ENCODE data around the gene NANOG. TPM values are rescaled to one million over a fixed set of nuclear protein-coding genes. Genes with fewer than 3 reads are reported as not detected.
"Not testable (repeated sequence)": the region's sequence is repeated elsewhere in the genome, so short reads cannot be mapped to it uniquely, and the experiment has no call there.

NANOG gene
- total RNA-seq, 1 donor from 2014 or later, result not detected

GRCh38 chr12:7833831-7834230, 44.6 kb downstream of the NANOG start:
- DNase-seq (no peak), ATAC-seq (no peak)
- TF ChIP-seq CTCF (IDR thresholded peaks at IDR 0.05), result no peak
- Histone ChIP-seq H3K4me1 (no peaks in the 10 kb centered on the region), H3K9me3 (no peaks in the 10 kb centered on the region), H3K27ac (no peak overlapping the region), H3K36me3 (no peaks in the 10 kb centered on the region), H3K4me3 (no peak overlapping the region), H3K27me3 (ENCODE audit: low read depth) (no peaks in the 10 kb centered on the region)
- intact Hi-C loops (cut with DNase I), result no loop called here

GRCh38 chr12:7834701-7835100, 45.5 kb downstream of the NANOG start:
- Histone ChIP-seq H3K4me1 (no peaks in the 10 kb centered on the region), H3K27ac (no peak overlapping the region), H3K4me3 (no peak overlapping the region), H3K9me3 (no peaks in the 10 kb centered on the region), H3K36me3 (no peaks in the 10 kb centered on the region), H3K27me3 (ENCODE audit: low read depth) (no peaks in the 10 kb centered on the region)
- ATAC-seq (peak in 1 of 2 donors; percentile 33), DNase-seq (no peak)
- intact Hi-C loops (cut with DNase I), result no loop called here
- TF ChIP-seq CTCF (IDR thresholded peaks at IDR 0.05), result no peak

- no peak overlapping the region for H3K4me3 ChIP-seq
- TF ChIP-seq CTCF (IDR thresholded peaks at IDR 0.05), result no peak
- H3K9me3 ChIP-seq, result no peaks in the 10 kb centered on the region
- no peaks in the 10 kb centered on the region for H3K27me3 ChIP-seq (ENCODE audit: low read depth)
- no peak for ATAC-seq
- H3K36me3 ChIP-seq, result no peaks in the 10 kb centered on the region
- DNase-seq, result no peak
- H3K4me1 ChIP-seq, result no peaks in the 10 kb centered on the region
- no peak overlapping the region for H3K27ac ChIP-seq
- intact Hi-C loops (cut with DNase I), result no loop called here
Observed at GRCh38 chr12:7835116-7835515, 45.9 kb downstream of the NANOG start.

- H3K9me3 ChIP-seq, result no peaks in the 10 kb centered on the region
- H3K27me3 ChIP-seq (ENCODE audit: low read depth), result no peaks in the 10 kb centered on the region
- intact Hi-C loops (cut with DNase I), result no loop called here
- DNase-seq (no peak), ATAC-seq (no peak)
- no peak for TF ChIP-seq CTCF (IDR thresholded peaks at IDR 0.05)
- no peaks in the 10 kb centered on the region for H3K4me1 ChIP-seq
- no peak overlapping the region for H3K4me3 ChIP-seq
- H3K36me3 ChIP-seq, result no peaks in the 10 kb centered on the region
- no peak overlapping the region for H3K27ac ChIP-seq
Observed at GRCh38 chr12:7835766-7836165, 46.6 kb downstream of the NANOG start.

- H3K36me3 ChIP-seq, result no peaks in the 10 kb centered on the region
- no peak overlapping the region for H3K4me3 ChIP-seq
- no peaks in the 10 kb centered on the region for H3K9me3 ChIP-seq
- no peak for ATAC-seq
- intact Hi-C loops (cut with DNase I), result no loop called here
- DNase-seq, result peak; percentile 81
- no peaks in the 10 kb centered on the region for H3K27me3 ChIP-seq (ENCODE audit: low read depth)
- TF ChIP-seq CTCF (IDR thresholded peaks at IDR 0.05), result no peak
- H3K4me1 ChIP-seq, result no peaks in the 10 kb centered on the region
- no peak overlapping the region for H3K27ac ChIP-seq
Observed at GRCh38 chr12:7837366-7837765, 48.2 kb downstream of the NANOG start.

- not testable (repeated sequence) for DNase-seq, ATAC-seq
Observed at GRCh38 chr12:7839226-7839625, 50.0 kb downstream of the NANOG start.

GRCh38 chr12:7839848-7840247, 50.6 kb downstream of the NANOG start:
- intact Hi-C loops (cut with DNase I), result not testable (repeated sequence)

More at GRCh38 chr12:7839226-7839625, 50.0 kb downstream of the NANOG start:
- H3K27ac ChIP-seq; H3K9me3 ChIP-seq; intact Hi-C loops (cut with DNase I); H3K27me3 ChIP-seq (ENCODE audit: low read depth); H3K36me3 ChIP-seq; H3K4me1 ChIP-seq; H3K4me3 ChIP-seq: not testable (repeated sequence)

GRCh38 chr12:7842444-7842843, 53.2 kb downstream of the NANOG start:
- DNase-seq; H3K36me3 ChIP-seq; H3K9me3 ChIP-seq; H3K4me1 ChIP-seq; H3K27ac ChIP-seq; intact Hi-C loops (cut with DNase I); H3K4me3 ChIP-seq; ATAC-seq; H3K27me3 ChIP-seq (ENCODE audit: low read depth): not testable (repeated sequence)

More at GRCh38 chr12:7839848-7840247, 50.6 kb downstream of the NANOG start:
- not testable (repeated sequence) for H3K27ac ChIP-seq; H3K4me1 ChIP-seq; H3K36me3 ChIP-seq; ATAC-seq; H3K4me3 ChIP-seq; H3K27me3 ChIP-seq (ENCODE audit: low read depth); H3K9me3 ChIP-seq; DNase-seq

GRCh38 chr12:7843149-7843548, 53.9 kb downstream of the NANOG start:
- H3K36me3 ChIP-seq; H3K27ac ChIP-seq; H3K4me1 ChIP-seq; DNase-seq; H3K9me3 ChIP-seq; H3K4me3 ChIP-seq; intact Hi-C loops (cut with DNase I); H3K27me3 ChIP-seq (ENCODE audit: low read depth): not testable (repeated sequence)
- ATAC-seq, result peak in 1 of 2 donors; percentile 54
